ENCODE measurements around the gene SSBP2.

GRCh38 chr5:81516091-81516490 is 234.8 kb downstream of the SSBP2 start:
- TF ChIP-seq MAX (IDR thresholded peaks at IDR 0.05; ENCODE audit: insufficient read depth, insufficient read length), result no peak
- no peak for TF ChIP-seq POLR2AphosphoS5 (IDR thresholded peaks at IDR 0.05; ENCODE audit: insufficient read depth, low read depth, low read length)
- no peak for TF ChIP-seq CTCF (IDR thresholded peaks at IDR 0.05; ENCODE audit: extremely low read depth in 1 of 2, insufficient read depth in 1 of 2, low read depth in 1 of 2, low read length in 2 of 2)
- no peak for TF ChIP-seq POLR2A (IDR thresholded peaks at IDR 0.05; ENCODE audit: low read depth, low read length)
- no peak for TF ChIP-seq EZH2 (IDR thresholded peaks at IDR 0.05; ENCODE audit: borderline replicate concordance, low read depth, low read length, severe bottlenecking)
- TF ChIP-seq JUN (IDR thresholded peaks at IDR 0.05; ENCODE audit: borderline replicate concordance, insufficient read depth, insufficient read length, low read depth), result no peak
